Trophoblast cell (in vitro differentiated cells and primary cell): ENCODE data around the gene GNB2.
A peak's percentile ranks its signal among the peaks of the same experiment; 100 is the strongest.

ENCODE experiments used
- DNase-seq, 2 donors: peaks; one replicate each; pipeline ENCODE4 v3.0.0-alpha.2; 2016
- H2AFZ ChIP-seq: 2 replicates; pipeline ENCODE4 v1.6.1; 2013; ENCODE audit warnings: low read length, moderate library complexity, mild to moderate bottlenecking; ENCODE audit not compliant: insufficient read depth, poor library complexity
- H2AK5ac ChIP-seq: 2 replicates; pipeline ENCODE4 v1.6.1; 2013; ENCODE audit warnings: mild to moderate bottlenecking, low read length
- H2BK120ac ChIP-seq: 2 replicates; pipeline ENCODE4 v1.6.1; 2013; ENCODE audit warnings: low read length, mild to moderate bottlenecking, moderate library complexity; ENCODE audit not compliant: insufficient read depth, poor library complexity
- H2BK12ac ChIP-seq: 2 replicates; pipeline ENCODE4 v1.6.1; 2013; ENCODE audit warnings: mild to moderate bottlenecking, low read length, moderate library complexity
- H2BK5ac ChIP-seq: 2 replicates; pipeline ENCODE4 v1.6.1; 2013; ENCODE audit warnings: low read length, low read depth, moderate library complexity, mild to moderate bottlenecking; ENCODE audit not compliant: poor library complexity
- H3K14ac ChIP-seq: 2 replicates; pipeline ENCODE4 v1.6.1; 2013; ENCODE audit warnings: mild to moderate bottlenecking, low read length
- H3K18ac ChIP-seq: 2 replicates; pipeline ENCODE4 v1.6.1; 2013; ENCODE audit warnings: mild to moderate bottlenecking, low read length
- H3K23ac ChIP-seq: 2 replicates; pipeline ENCODE4 v1.6.1; 2013; ENCODE audit warnings: low read length
- H3K27ac ChIP-seq: 2 replicates; pipeline ENCODE4 v1.5.1; 2013; ENCODE audit warnings: low read depth, mild to moderate bottlenecking, inconsistent platforms, low read length, moderate library complexity
- H3K27me3 ChIP-seq: 2 replicates; pipeline ENCODE4 v1.6.1; 2013; ENCODE audit warnings: inconsistent platforms, mild to moderate bottlenecking, low read length, moderate library complexity; ENCODE audit not compliant: insufficient read depth
- H3K36me3 ChIP-seq, 2 experiments: 1 replicate in 1 of 2; 2 replicates in 1 of 2; pipeline ENCODE4 v1.6.1; 2013; ENCODE audit warnings: low read length in 2 of 2, mild to moderate bottlenecking in 2 of 2, moderate library complexity in 1 of 2; ENCODE audit not compliant: insufficient read depth in 2 of 2, control insufficient read depth in 1 of 2
- H3K4ac ChIP-seq: 2 replicates; pipeline ENCODE4 v1.6.1; 2013; ENCODE audit warnings: low read depth, mild to moderate bottlenecking, low read length, moderate library complexity
- H3K4me1 ChIP-seq, 2 experiments: 1 replicate in 1 of 2; 2 replicates in 1 of 2; pipeline ENCODE4 v1.6.1; 2013; ENCODE audit warnings: low read length in 2 of 2, mild to moderate bottlenecking in 2 of 2, moderate library complexity in 1 of 2; ENCODE audit not compliant: insufficient read depth in 2 of 2, control insufficient read depth in 1 of 2
- H3K4me2 ChIP-seq: 2 replicates; pipeline ENCODE4 v1.6.1; 2013; ENCODE audit warnings: inconsistent platforms, mild to moderate bottlenecking, low read length, moderate library complexity
- H3K4me3 ChIP-seq: 2 replicates; pipeline ENCODE4 v1.5.1; 2013; ENCODE audit warnings: mild to moderate bottlenecking, low read depth, low read length, inconsistent platforms
- H3K79me1 ChIP-seq: one replicate; pipeline ENCODE4 v1.6.1; 2013; ENCODE audit warnings: low read length
- H3K79me2 ChIP-seq: 2 replicates; pipeline ENCODE4 v1.6.1; 2013; ENCODE audit warnings: low read length, mild to moderate bottlenecking; ENCODE audit not compliant: control insufficient read depth, insufficient read depth, poor library complexity
- H3K9ac ChIP-seq: 2 replicates; pipeline ENCODE4 v1.6.1; 2013; ENCODE audit warnings: mild to moderate bottlenecking, low read length
- H3K9me3 ChIP-seq: 2 replicates; pipeline ENCODE4 v1.6.1; 2013; ENCODE audit warnings: low read depth, mild to moderate bottlenecking, control low read depth, inconsistent platforms, low read length; ENCODE audit not compliant: insufficient read depth
- H4K12ac ChIP-seq: 2 replicates; pipeline ENCODE4 v1.6.1; 2013; ENCODE audit warnings: low read depth, mild to moderate bottlenecking, low read length, moderate library complexity
- H4K8ac ChIP-seq: 2 replicates; pipeline ENCODE4 v1.6.1; 2013; ENCODE audit warnings: low read depth, mild to moderate bottlenecking, low read length, moderate library complexity
- H4K91ac ChIP-seq: one replicate; pipeline ENCODE4 v1.6.1; 2013; ENCODE audit warnings: low read depth, mild to moderate bottlenecking, low read length, moderate library complexity
- WGBS: extraction: QIAGEN DNeasy Blood & Tissue Kit; methylation state at CpG from one replicate; pipeline ENCODE4 v1.1.7; 2013; ENCODE audit warnings: missing lambda C conversion rate; ENCODE audit not compliant: insufficient read length, insufficient coverage; ENCODE audit errors: extremely low coverage; 5-methylcytosine and 5-hydroxymethylcytosine counted together

Gene GNB2

DNA sequence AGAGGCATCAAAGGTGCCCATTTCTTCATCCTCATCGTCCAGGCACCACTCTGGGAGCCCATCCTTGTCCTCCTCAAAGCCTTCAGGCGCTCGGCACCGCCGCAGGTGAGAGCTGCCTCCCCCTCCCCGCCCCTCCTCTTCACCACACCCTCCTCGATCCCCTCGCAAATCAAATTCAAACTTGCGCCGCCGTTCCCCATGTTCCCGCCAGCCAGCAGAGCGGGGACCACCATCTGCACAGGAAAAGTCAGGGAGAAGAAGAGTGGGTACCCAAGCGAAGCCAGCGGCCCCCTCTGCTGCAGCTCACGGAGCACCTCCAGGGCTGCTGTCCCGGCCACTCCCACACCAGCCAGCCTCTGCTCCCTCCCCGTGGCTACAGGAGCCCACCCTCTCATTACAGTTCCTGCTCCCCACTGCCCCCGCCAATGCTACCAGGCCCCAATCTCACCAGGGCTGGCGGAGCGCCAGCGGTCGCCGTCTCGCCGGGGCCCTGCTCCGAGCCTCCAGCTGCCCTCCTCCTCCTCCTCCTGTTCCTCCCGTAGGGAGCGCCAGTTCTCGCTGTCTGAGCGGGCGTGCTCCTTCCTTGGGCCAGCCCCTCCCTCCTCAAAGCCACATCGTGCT lies 12.8 kb downstream of the GNB2 start:
- Histone ChIP-seq H3K14ac (no peak overlapping the region), H3K9ac (no peak overlapping the region), H3K4me1 (no peaks in the 10 kb centered on the region), H4K91ac (no peak overlapping the region), H4K12ac (no peak overlapping the region), H2BK12ac (no peak overlapping the region), H3K36me3 (peaks cover 77 to 80% of the 10 kb centered on the region in 2 experiments), H2AK5ac (no peak overlapping the region), H3K18ac (no peak overlapping the region), H2AFZ (no peak overlapping the region), H4K8ac (no peak overlapping the region), H3K9me3 (no peaks in the 10 kb centered on the region), H2BK120ac (no peak overlapping the region), H3K27ac (no peak overlapping the region), H3K79me1 (no peaks in the 10 kb centered on the region), H3K4ac (no peak overlapping the region), H3K79me2 (peaks cover 6% of the 10 kb centered on the region), H3K23ac (no peak overlapping the region), H3K4me3 (no peak overlapping the region), H3K4me2 (no peak overlapping the region), H3K27me3 (no peaks in the 10 kb centered on the region), H2BK5ac (no peak overlapping the region)
- WGBS: no CpG with 5 or more reads among the region's 33 CpGs
- no peak for DNase-seq

DNA sequence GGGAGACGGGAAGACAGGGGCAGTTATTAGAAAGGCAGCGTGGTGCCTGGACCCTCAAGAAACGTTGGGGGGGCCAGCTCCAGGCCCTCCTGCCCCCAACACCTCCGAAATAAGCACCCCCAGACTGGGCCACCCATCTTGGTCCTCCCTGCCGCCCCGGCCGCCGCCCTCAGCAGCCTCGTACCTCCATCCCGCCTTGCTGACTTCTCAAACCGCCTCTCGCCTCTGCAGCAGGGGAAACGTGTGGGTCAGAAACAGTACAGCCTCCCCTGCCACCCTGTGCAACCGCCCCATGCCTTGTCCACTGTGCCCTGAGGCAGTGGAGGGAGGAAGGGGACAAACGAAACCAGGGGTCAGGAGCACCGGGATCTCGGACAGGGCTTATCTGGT lies 13.3 kb downstream of the GNB2 start:
- Histone ChIP-seq H3K4me1 (peaks cover 3% of the 10 kb centered on the region in 2 experiments), H3K14ac (no peak overlapping the region), H2AFZ (no peak overlapping the region), H2BK120ac (no peak overlapping the region), H3K79me2 (peaks cover 8% of the 10 kb centered on the region), H2BK12ac (no peak overlapping the region), H3K36me3 (peaks cover 72 to 76% of the 10 kb centered on the region in 2 experiments), H3K27ac (no peak overlapping the region), H3K9me3 (no peaks in the 10 kb centered on the region), H3K4me3 (no peak overlapping the region), H3K4ac (no peak overlapping the region), H3K4me2 (no peak overlapping the region), H4K8ac (no peak overlapping the region), H3K9ac (no peak overlapping the region), H3K23ac (no peak overlapping the region), H3K27me3 (no peaks in the 10 kb centered on the region), H4K91ac (no peak overlapping the region), H2AK5ac (no peak overlapping the region), H4K12ac (no peak overlapping the region), H3K79me1 (no peaks in the 10 kb centered on the region), H2BK5ac (no peak overlapping the region), H3K18ac (no peak overlapping the region)
- no peak for DNase-seq
- WGBS: no CpG with 5 or more reads among the region's 17 CpGs

DNA sequence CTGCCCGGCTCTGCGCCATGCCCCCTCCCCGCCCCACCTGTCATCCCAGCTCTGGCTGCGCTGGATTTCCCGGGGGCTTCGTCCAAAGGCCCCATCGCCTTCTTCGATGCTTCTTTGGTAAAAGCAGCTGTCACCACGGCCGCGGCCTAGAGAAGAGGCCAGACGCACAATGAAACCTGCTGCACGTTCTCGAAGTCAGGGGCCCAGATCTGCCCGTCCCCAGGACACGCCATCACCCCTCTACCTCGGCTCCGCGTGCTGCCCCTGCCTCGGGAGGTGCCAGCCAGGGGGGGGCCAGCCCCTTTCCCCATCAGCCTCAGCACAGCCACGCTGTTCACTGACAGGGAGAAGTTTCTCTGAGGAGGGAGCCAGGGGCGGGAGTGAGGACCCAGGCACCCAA lies 13.7 kb downstream of the GNB2 start:
- Histone ChIP-seq H2BK12ac (no peak overlapping the region), H3K9me3 (no peaks in the 10 kb centered on the region), H3K4me3 (no peak overlapping the region), H3K4ac (no peak overlapping the region), H3K27ac (no peak overlapping the region), H3K14ac (no peak overlapping the region), H2AFZ (no peak overlapping the region), H3K4me2 (no peak overlapping the region), H2AK5ac (no peak overlapping the region), H4K91ac (no peak overlapping the region), H3K79me2 (peaks cover 12% of the 10 kb centered on the region), H3K23ac (no peak overlapping the region), H3K79me1 (no peaks in the 10 kb centered on the region), H4K12ac (no peak overlapping the region), H3K27me3 (no peaks in the 10 kb centered on the region), H3K36me3 (peaks cover 68 to 71% of the 10 kb centered on the region in 2 experiments), H3K9ac (no peak overlapping the region), H3K18ac (no peak overlapping the region), H2BK5ac (no peak overlapping the region), H3K4me1 (peaks cover 7 to 8% of the 10 kb centered on the region in 2 experiments), H4K8ac (no peak overlapping the region), H2BK120ac (no peak overlapping the region)
- DNase-seq: no peak
- no CpG with 5 or more reads among the region's 22 CpGs for WGBS

DNA sequence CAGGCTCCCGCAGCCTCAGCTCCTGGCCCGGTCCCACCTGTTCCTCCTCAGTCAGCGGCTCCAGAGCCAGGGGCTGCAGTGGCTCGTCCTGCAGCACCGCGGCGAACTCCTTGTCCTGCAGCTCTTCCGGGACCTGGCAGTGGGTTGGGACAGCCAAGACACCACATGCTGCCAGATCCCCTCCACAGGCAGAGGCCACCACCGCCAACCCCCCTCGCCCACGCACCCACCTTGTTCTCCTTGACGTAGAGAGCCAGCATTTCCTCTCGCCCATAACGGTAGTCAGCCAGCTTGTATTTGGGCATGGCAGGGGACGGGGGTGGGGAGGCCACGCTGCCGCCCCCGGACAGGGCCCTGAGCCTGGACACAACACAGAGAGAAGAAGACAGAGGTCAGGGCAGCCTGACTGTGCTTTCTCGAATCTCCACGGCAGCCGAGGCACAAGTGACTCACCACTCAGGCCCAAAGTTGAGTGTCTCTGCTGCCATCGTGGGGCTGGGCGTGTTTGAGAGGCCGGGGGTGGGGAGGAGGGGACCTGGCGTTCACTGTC lies 14.3 kb downstream of the GNB2 start:
- Histone ChIP-seq H4K12ac (no peak overlapping the region), H3K27ac (no peak overlapping the region), H3K4me3 (peak overlapping the region; percentile 8), H3K23ac (no peak overlapping the region), H3K18ac (no peak overlapping the region), H3K9me3 (no peaks in the 10 kb centered on the region), H3K79me1 (no peaks in the 10 kb centered on the region), H3K4me1 (peaks cover 12% of the 10 kb centered on the region in 2 experiments), H2BK5ac (no peak overlapping the region), H2AK5ac (no peak overlapping the region), H4K91ac (no peak overlapping the region), H3K36me3 (peaks cover 62 to 65% of the 10 kb centered on the region in 2 experiments), H3K4me2 (no peak overlapping the region), H3K14ac (no peak overlapping the region), H3K4ac (no peak overlapping the region), H3K79me2 (peaks cover 15% of the 10 kb centered on the region), H2AFZ (no peak overlapping the region), H3K9ac (no peak overlapping the region), H2BK120ac (no peak overlapping the region), H4K8ac (no peak overlapping the region), H3K27me3 (no peaks in the 10 kb centered on the region), H2BK12ac (no peak overlapping the region)
- DNase-seq: no peak
- no CpG with 5 or more reads among the region's 25 CpGs for WGBS
